Amygdala (tissue), 56 donors: ENCODE results near the gene CSMD2.

Source experiments
- DNase-seq, 56 donors: peaks; one replicate each; lab custom pipeline; 2025; lab: John Stamatoyannopoulos, UW

The CSMD2 gene

GRCh38 chr1:34162852-34163766 lies 1.9 kb downstream of the CSMD2 start:
- DNase-seq = peak; percentile 26 to 89 (median 69)

- DNase-seq = no peak
Observed at GRCh38 chr1:34156739-34157138, 8.3 kb downstream of the CSMD2 start.

- no peak for DNase-seq
Observed at GRCh38 chr1:34155860-34156259, 9.2 kb downstream of the CSMD2 start.

- no peak for DNase-seq
Observed at GRCh38 chr1:34153246-34153645, 11.8 kb downstream of the CSMD2 start.

- no peak for DNase-seq
Observed at GRCh38 chr1:34149501-34149900, 15.5 kb downstream of the CSMD2 start.

- no peak for DNase-seq
Observed at GRCh38 chr1:34147301-34147700, 17.7 kb downstream of the CSMD2 start.

- DNase-seq = peak in 3 of 56 donors; percentile 3 to 35 (median 5)
Observed at GRCh38 chr1:34144766-34145165, 20.3 kb downstream of the CSMD2 start.

- DNase-seq = no peak
Observed at GRCh38 chr1:34143975-34144374, 21.1 kb downstream of the CSMD2 start.

- DNase-seq = no peak
Observed at GRCh38 chr1:34140011-34140676, 24.9 kb downstream of the CSMD2 start.

- no peak for DNase-seq
Observed at GRCh38 chr1:34137411-34137810, 27.6 kb downstream of the CSMD2 start.

- DNase-seq = no peak
Observed at GRCh38 chr1:34132161-34132420, 32.9 kb downstream of the CSMD2 start.

- no peak for DNase-seq
Observed at GRCh38 chr1:34131396-34132160, 33.5 kb downstream of the CSMD2 start.

- no peak for DNase-seq
Observed at GRCh38 chr1:34130306-34130705, 34.7 kb downstream of the CSMD2 start.

- no peak for DNase-seq
Observed at GRCh38 chr1:34129630-34130029, 35.4 kb downstream of the CSMD2 start.

- DNase-seq = no peak
Observed at GRCh38 chr1:34128186-34128889, 36.7 kb downstream of the CSMD2 start.

- no peak for DNase-seq
Observed at GRCh38 chr1:34127006-34128000, 37.7 kb downstream of the CSMD2 start.

GRCh38 chr1:34126486-34126885 lies 38.5 kb downstream of the CSMD2 start:
- no peak for DNase-seq

GRCh38 chr1:34125721-34126380 lies 39.2 kb downstream of the CSMD2 start:
- DNase-seq = no peak
